Hematopoietic multipotent progenitor cell treated with erythropoietin and hydrocortisone succinate and interleukin-3 and kit ligand, for 8 days (in vitro differentiated cells): Measurements from ENCODE around the gene SYNGR3.
"Not testable (repeated sequence)": the region's sequence is repeated elsewhere in the genome, so short reads cannot be mapped to it uniquely, and the experiment has no call there.

Experiments used
- DNase-seq: peaks from one replicate; pipeline ENCODE4 v3.0.0-alpha.2; 2015

The SYNGR3 gene

GRCh38 chr16:1989209-1990100, at the start of gene SYNGR3:
SYNGR3 (plus strand) TSS chr16:1989970; CDS start chr16:1990103, 133 bp downstream.
- no peak for DNase-seq

- no peak for DNase-seq
These were observed 49.3 kb upstream of the SYNGR3 start for GRCh38 chr16:1940273-1941161.

- no peak for DNase-seq
These were observed 48.4 kb upstream of the SYNGR3 start for GRCh38 chr16:1941162-1942046.

- DNase-seq, result peak; percentile 29
These were observed 47.5 kb upstream of the SYNGR3 start for GRCh38 chr16:1942047-1942809.

GRCh38 chr16:1942810-1943726, 46.7 kb upstream of the SYNGR3 start, which contains the start of gene MSRB1:
MSRB1 (minus strand) TSS chr16:1943199; CDS start chr16:1943156, 43 bp downstream.
- peak; percentile 98 for DNase-seq

GRCh38 chr16:1944612-1945199, 45.1 kb upstream of the SYNGR3 start:
- no peak for DNase-seq

- DNase-seq, result no peak
These were observed 44.0 kb upstream of the SYNGR3 start for GRCh38 chr16:1945559-1946391.

GRCh38 chr16:1946495-1947368, 43.0 kb upstream of the SYNGR3 start:
- no peak for DNase-seq

GRCh38 chr16:1947369-1947670, 42.5 kb upstream of the SYNGR3 start:
- no peak for DNase-seq

- DNase-seq, result no peak
These were observed 40.3 kb upstream of the SYNGR3 start for GRCh38 chr16:1949507-1949906.

- DNase-seq, result no peak
These were observed 39.7 kb upstream of the SYNGR3 start for GRCh38 chr16:1950047-1950446.

- no peak for DNase-seq
These were observed 39.2 kb upstream of the SYNGR3 start for GRCh38 chr16:1950559-1950958.

- DNase-seq, result no peak
These were observed 36.0 kb upstream of the SYNGR3 start for GRCh38 chr16:1953734-1954133.

GRCh38 chr16:1957434-1958142, 32.2 kb upstream of the SYNGR3 start:
- DNase-seq, result not testable (repeated sequence)

GRCh38 chr16:1958143-1958491, 31.7 kb upstream of the SYNGR3 start:
- DNase-seq, result not testable (repeated sequence)

- DNase-seq, result no peak
These were observed 31.0 kb upstream of the SYNGR3 start for GRCh38 chr16:1958715-1959268.

GRCh38 chr16:1959269-1960039, 30.3 kb upstream of the SYNGR3 start, which contains the start of gene NDUFB10:
NDUFB10 (plus strand) TSS chr16:1959538; CDS start chr16:1959625, 87 bp downstream.
- DNase-seq, result peak; percentile 87
